Esophagus (tissue), 2 donors: ENCODE results near the gene SLPI. TPM values are rescaled to one million over a fixed set of nuclear protein-coding genes. Genes with fewer than 3 reads are reported as not detected.
A peak's percentile ranks its signal among the peaks of the same experiment; 100 is the strongest.

Experiments
- H3K27ac ChIP-seq, 2 donors: one replicate each; pipeline ENCODE4 v1.5.1; 2013; ENCODE audit warnings: low read depth in 2 of 2, mild to moderate bottlenecking in 2 of 2, inconsistent platforms in 1 of 2, low read length in 1 of 2, moderate library complexity in 1 of 2
- H3K27me3 ChIP-seq, 2 donors: one replicate each; pipeline ENCODE4 v1.6.1; 2013; ENCODE audit warnings: low read length in 2 of 2, control low read depth in 1 of 2, mild to moderate bottlenecking in 1 of 2; ENCODE audit not compliant: insufficient read depth in 2 of 2, control insufficient read depth in 1 of 2
- H3K36me3 ChIP-seq, 2 donors: one replicate each; pipeline ENCODE4 v1.6.1; 2013; ENCODE audit warnings: low read length in 1 of 2; ENCODE audit not compliant: control insufficient read depth in 2 of 2, insufficient read depth in 2 of 2
- H3K4me1 ChIP-seq, 2 donors: one replicate each; pipeline ENCODE4 v1.6.1; 2013; ENCODE audit warnings: low read length in 1 of 2; ENCODE audit not compliant: control insufficient read depth in 2 of 2, insufficient read depth in 2 of 2
- H3K4me3 ChIP-seq, 2 donors: one replicate each; pipeline ENCODE4 v1.5.1; 2013; ENCODE audit warnings: low read length in 2 of 2, mild to moderate bottlenecking in 2 of 2, low read depth in 1 of 2, moderate library complexity in 1 of 2
- H3K9me3 ChIP-seq, 2 donors: one replicate each; pipeline ENCODE4 v1.6.1; 2013; ENCODE audit warnings: mild to moderate bottlenecking in 2 of 2, low read depth in 1 of 2, low read length in 1 of 2, moderate library complexity in 1 of 2; ENCODE audit not compliant: control insufficient read depth in 2 of 2, insufficient read depth in 1 of 2
- WGBS, 2 donors: extraction: QIAGEN DNeasy Blood & Tissue Kit; methylation state at CpG; one replicate each; pipeline ENCODE4 v1.1.7; 2013; 5-methylcytosine and 5-hydroxymethylcytosine counted together
- polyA plus RNA-seq, 2 donors: library from polyadenylated mRNA; stranded (reverse); fragments of 200-250 nt; gene quantifications; one replicate each; pipeline ENCODE4 v1.2.3, GENCODE V29; 2013
- donor health status: healthy with polysubstance abuse.
- donor health status: Bipolar disorder and iron deficiency.

The SLPI gene
- polyA plus RNA-seq, 2 donors = 1,481 to 1,882 TPM

GRCh38 chr20:45282700-45283550 is 28.6 kb upstream of the SLPI start:
- Histone ChIP-seq H3K4me1 (peaks cover 0 to 10% of the 10 kb centered on the region in 2 donors), H3K27ac (peak overlapping the region; percentile 50 to 84), H3K36me3 (no peaks in the 10 kb centered on the region), H3K27me3 (no peaks in the 10 kb centered on the region), H3K9me3 (peaks cover 0 to 2% of the 10 kb centered on the region in 2 donors), H3K4me3 (no peak overlapping the region)
- WGBS, 2 donors = 63 to 64% methylated on average over 7 of the region's 7 CpGs

- H3K27ac ChIP-seq = no peak overlapping the region
- WGBS, 2 donors = 51 to 71% methylated on average over 1 of the region's 1 CpG
- H3K27me3 ChIP-seq = no peaks in the 10 kb centered on the region
- H3K9me3 ChIP-seq = peaks cover 0 to 2% of the 10 kb centered on the region in 2 donors
- no peaks in the 10 kb centered on the region for H3K36me3 ChIP-seq
- H3K4me3 ChIP-seq = no peak overlapping the region
- H3K4me1 ChIP-seq = peaks cover 0 to 10% of the 10 kb centered on the region in 2 donors
These were observed 25.6 kb upstream of the SLPI start for GRCh38 chr20:45279992-45280391.

GRCh38 chr20:45275338-45275737 is 21.0 kb upstream of the SLPI start:
- H3K36me3 ChIP-seq = no peaks in the 10 kb centered on the region

DNA sequence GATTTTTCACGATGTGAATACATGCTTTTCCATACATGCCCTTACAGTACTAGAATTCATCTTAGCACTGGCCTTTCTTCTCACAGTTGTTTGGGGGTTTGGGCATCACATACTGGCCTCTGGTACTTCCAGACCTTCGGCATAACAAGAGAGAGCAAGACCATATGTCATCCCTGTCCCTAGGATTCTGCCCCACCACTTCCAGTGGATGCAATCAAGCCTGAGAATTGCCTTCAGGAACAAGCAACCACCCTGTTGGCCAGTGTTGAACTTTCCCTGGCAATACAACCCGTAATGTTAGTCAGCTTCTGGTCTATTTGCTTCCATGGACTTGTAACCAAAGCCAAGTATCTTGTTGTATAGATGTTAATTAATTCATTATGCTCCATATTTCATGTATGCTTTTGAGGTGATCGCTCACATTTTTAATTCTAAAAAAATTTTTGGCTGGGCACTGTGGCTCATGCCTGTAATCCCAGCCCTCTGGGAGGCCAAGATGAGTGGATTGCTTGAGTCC is 15.4 kb upstream of the SLPI start:
- Histone ChIP-seq H3K4me3 (no peak overlapping the region), H3K9me3 (no peaks in the 10 kb centered on the region), H3K27me3 (no peaks in the 10 kb centered on the region), H3K27ac (no peak overlapping the region), H3K4me1 (no peaks in the 10 kb centered on the region), H3K36me3 (no peaks in the 10 kb centered on the region)
- 74 to 76% methylated on average over 4 of the region's 4 CpGs for WGBS, 2 donors

More at GRCh38 chr20:45275338-45275737, 21.0 kb upstream of the SLPI start:
- Histone ChIP-seq H3K4me1 (peaks cover 0 to under 1% of the 10 kb centered on the region in 2 donors), H3K9me3 (peaks cover 0 to 2% of the 10 kb centered on the region in 2 donors), H3K27me3 (no peaks in the 10 kb centered on the region), H3K27ac (no peak overlapping the region), H3K4me3 (no peak overlapping the region)
- whole genome bisulfite sequencing, 2 donors = 63 to 74% methylated on average over 3 of the region's 3 CpGs

- Histone ChIP-seq H3K9me3 (no peaks in the 10 kb centered on the region), H3K27ac (no peak overlapping the region), H3K4me1 (no peaks in the 10 kb centered on the region), H3K4me3 (no peak overlapping the region), H3K36me3 (no peaks in the 10 kb centered on the region), H3K27me3 (no peaks in the 10 kb centered on the region)
- WGBS, 2 donors = 84 to 86% methylated on average over 3 of the region's 3 CpGs
These were observed 14.7 kb upstream of the SLPI start for GRCh38 chr20:45269056-45269455.

DNA sequence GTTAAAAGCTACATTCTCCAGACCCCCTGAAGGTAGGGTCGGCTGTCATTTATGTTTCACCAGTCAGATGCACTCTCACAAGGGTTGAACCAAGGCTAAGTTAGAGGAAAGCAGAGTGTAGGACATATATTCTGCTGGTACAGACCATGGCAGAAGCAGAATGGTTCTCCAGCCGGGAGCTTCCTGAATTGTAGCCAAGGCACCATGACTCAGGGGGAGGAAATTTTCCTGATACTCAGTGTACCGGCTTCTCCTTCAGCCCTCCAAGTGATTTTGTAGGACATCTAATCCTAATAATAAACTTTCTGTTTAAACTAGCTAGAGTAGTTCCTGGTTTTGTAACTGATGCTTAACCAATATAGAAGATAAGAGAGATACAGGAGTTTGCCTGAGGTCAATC is 14.2 kb upstream of the SLPI start:
- WGBS, 2 donors = 61 to 78% methylated on average over 3 of the region's 3 CpGs
- Histone ChIP-seq H3K36me3 (no peaks in the 10 kb centered on the region), H3K27ac (no peak overlapping the region), H3K27me3 (no peaks in the 10 kb centered on the region), H3K4me3 (no peak overlapping the region), H3K9me3 (no peaks in the 10 kb centered on the region), H3K4me1 (no peaks in the 10 kb centered on the region)

DNA sequence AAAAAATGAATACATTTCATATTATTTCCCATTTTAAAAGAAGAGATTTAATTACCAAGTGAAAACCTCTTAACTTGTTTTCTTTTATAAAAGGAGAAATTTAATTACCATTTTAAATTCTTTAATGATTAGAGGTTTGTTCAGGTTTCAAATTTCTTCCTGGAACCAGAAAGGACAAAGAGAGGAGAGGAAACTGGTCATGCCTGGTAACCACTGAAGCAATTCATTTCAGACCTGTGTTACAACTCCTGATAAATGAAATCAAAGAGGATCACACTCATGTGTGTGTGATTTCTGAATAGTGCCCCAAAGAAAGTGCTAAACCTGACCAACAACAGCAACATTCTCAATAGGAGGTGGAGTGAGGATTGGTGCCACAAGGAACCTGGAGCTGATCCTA is 12.6 kb upstream of the SLPI start:
- no peaks in the 10 kb centered on the region for H3K27me3 ChIP-seq
- no peak overlapping the region for H3K4me3 ChIP-seq
- no peaks in the 10 kb centered on the region for H3K4me1 ChIP-seq
- H3K27ac ChIP-seq = no peak overlapping the region
- no peaks in the 10 kb centered on the region for H3K36me3 ChIP-seq
- no peaks in the 10 kb centered on the region for H3K9me3 ChIP-seq

DNA sequence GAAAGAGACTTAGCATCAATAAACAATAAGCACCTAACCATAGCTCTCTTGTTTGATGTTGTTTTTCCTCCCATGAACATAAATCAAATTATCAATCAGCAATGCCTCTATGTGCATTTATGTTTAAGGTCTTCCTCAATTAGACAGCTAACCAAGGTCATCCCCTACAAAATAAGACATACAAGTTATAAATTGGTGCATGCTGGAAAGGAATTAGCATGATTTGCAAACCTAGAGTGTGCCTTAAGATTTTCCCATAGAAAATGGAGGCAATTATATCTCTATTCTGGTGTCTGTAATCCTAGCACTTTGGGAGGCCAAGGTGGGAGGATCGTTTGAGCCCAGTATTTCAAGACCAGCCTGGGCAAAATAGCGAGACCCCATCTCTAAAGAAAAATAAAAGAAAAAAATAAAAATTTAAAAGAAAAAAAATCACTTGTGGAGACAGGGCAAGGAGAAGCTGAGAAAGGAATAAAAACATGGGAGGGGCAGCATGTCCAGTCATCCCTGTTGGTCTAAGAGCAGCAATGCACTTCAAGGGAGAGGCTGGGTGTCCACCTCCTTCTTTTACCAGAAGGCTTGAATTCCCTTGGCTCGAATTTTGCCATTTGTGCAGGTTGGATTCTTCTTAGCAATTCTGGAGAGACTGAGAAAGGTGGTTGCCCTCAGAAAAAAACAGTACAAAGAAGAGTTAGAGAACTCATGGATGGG is 9.3 kb upstream of the SLPI start:
- Histone ChIP-seq H3K36me3 (no peaks in the 10 kb centered on the region), H3K27ac (no peak overlapping the region), H3K4me3 (no peak overlapping the region), H3K4me1 (no peaks in the 10 kb centered on the region), H3K9me3 (no peaks in the 10 kb centered on the region), H3K27me3 (no peaks in the 10 kb centered on the region)
- WGBS, 2 donors = 75 to 82% methylated on average over 3 of the region's 3 CpGs

- Histone ChIP-seq H3K27me3 (no peaks in the 10 kb centered on the region), H3K4me1 (peaks cover 0 to 6% of the 10 kb centered on the region in 2 donors), H3K4me3 (no peak overlapping the region), H3K9me3 (no peaks in the 10 kb centered on the region), H3K36me3 (no peaks in the 10 kb centered on the region), H3K27ac (no peak overlapping the region)
- 63 to 65% methylated on average over 2 of the region's 2 CpGs for WGBS, 2 donors
These were observed 4.3 kb upstream of the SLPI start for GRCh38 chr20:45258664-45259063.
